T-helper 1 cell treated with Interleukin-12 subunit alpha and Interleukin-12 subunit beta and Interleukin-4 antibody, amounts not matched to agents 30 μg/mL and 1 μg/mL, for 36 hours (primary cell): ENCODE data around the gene TP53I11.

ENCODE experiments used
- H3K27ac Mint-ChIP-seq: one replicate; pipeline ENCODE4 v1.8.0; 2021; ENCODE audit warnings: mild to moderate bottlenecking, mixed read lengths
- H3K27me3 Mint-ChIP-seq: one replicate; pipeline ENCODE4 v1.8.0; 2021; ENCODE audit warnings: low read depth, mixed read lengths
- H3K36me3 Mint-ChIP-seq: one replicate; pipeline ENCODE4 v1.8.0; 2021; ENCODE audit warnings: low read depth, mixed read lengths
- H3K4me1 Mint-ChIP-seq: one replicate; pipeline ENCODE4 v1.8.0; 2021; ENCODE audit warnings: low read depth, mixed read lengths
- H3K4me3 Mint-ChIP-seq: one replicate; pipeline ENCODE4 v1.8.0; 2021; ENCODE audit warnings: mild to moderate bottlenecking, moderate library complexity, mixed read lengths
- H3K9me3 Mint-ChIP-seq: one replicate; pipeline ENCODE4 v1.8.0; 2021; ENCODE audit warnings: mixed read lengths

TP53I11 gene

GRCh38 chr11:44954051-44954906 is 3.6 kb upstream of the TP53I11 start:
- Mint-ChIP-seq H3K27ac (no peak overlapping the region), H3K9me3 (no peaks in the 10 kb centered on the region), H3K36me3 (no peaks in the 10 kb centered on the region), H3K27me3 (peaks cover 12% of the 10 kb centered on the region), H3K4me3 (no peak overlapping the region), H3K4me1 (peaks cover 2% of the 10 kb centered on the region)

GRCh38 chr11:44952500-44953260 is 2.0 kb upstream of the TP53I11 start:
- no peaks in the 10 kb centered on the region for H3K36me3 Mint-ChIP-seq
- peaks cover 2% of the 10 kb centered on the region for H3K4me1 Mint-ChIP-seq
- no peaks in the 10 kb centered on the region for H3K9me3 Mint-ChIP-seq
- peaks cover 24% of the 10 kb centered on the region for H3K27me3 Mint-ChIP-seq
- H3K27ac Mint-ChIP-seq: no peak overlapping the region
- no peak overlapping the region for H3K4me3 Mint-ChIP-seq

- Mint-ChIP-seq H3K27me3 (peaks cover 26% of the 10 kb centered on the region), H3K9me3 (no peaks in the 10 kb centered on the region), H3K27ac (no peak overlapping the region), H3K36me3 (no peaks in the 10 kb centered on the region), H3K4me1 (peaks cover 2% of the 10 kb centered on the region), H3K4me3 (no peak overlapping the region)
These were observed 1.4 kb upstream of the TP53I11 start for GRCh38 chr11:44952082-44952481.

GRCh38 chr11:44950031-44950624 is 555 bp downstream of the TP53I11 start:
- peak overlapping the region; percentile 44 for H3K4me3 Mint-ChIP-seq
- H3K27ac Mint-ChIP-seq: no peak overlapping the region
- H3K4me1 Mint-ChIP-seq: peaks cover 1% of the 10 kb centered on the region
- no peaks in the 10 kb centered on the region for H3K9me3 Mint-ChIP-seq
- peaks cover 26% of the 10 kb centered on the region for H3K27me3 Mint-ChIP-seq
- H3K36me3 Mint-ChIP-seq: no peaks in the 10 kb centered on the region

- no peaks in the 10 kb centered on the region for H3K9me3 Mint-ChIP-seq
- H3K4me3 Mint-ChIP-seq: peak overlapping the region; percentile 7
- peaks cover 26% of the 10 kb centered on the region for H3K27me3 Mint-ChIP-seq
- no peaks in the 10 kb centered on the region for H3K36me3 Mint-ChIP-seq
- no peaks in the 10 kb centered on the region for H3K4me1 Mint-ChIP-seq
- H3K27ac Mint-ChIP-seq: no peak overlapping the region
These were observed 1.3 kb downstream of the TP53I11 start for GRCh38 chr11:44949160-44950030.

GRCh38 chr11:44948155-44948554 is 2.5 kb downstream of the TP53I11 start:
- H3K4me3 Mint-ChIP-seq: no peak overlapping the region
- no peaks in the 10 kb centered on the region for H3K4me1 Mint-ChIP-seq
- no peaks in the 10 kb centered on the region for H3K36me3 Mint-ChIP-seq
- no peak overlapping the region for H3K27ac Mint-ChIP-seq
- no peaks in the 10 kb centered on the region for H3K9me3 Mint-ChIP-seq
- peaks cover 26% of the 10 kb centered on the region for H3K27me3 Mint-ChIP-seq

GRCh38 chr11:44947114-44947513 is 3.6 kb downstream of the TP53I11 start:
- H3K4me1 Mint-ChIP-seq: peaks cover under 1% of the 10 kb centered on the region
- H3K27me3 Mint-ChIP-seq: peaks cover 26% of the 10 kb centered on the region
- no peaks in the 10 kb centered on the region for H3K9me3 Mint-ChIP-seq
- H3K27ac Mint-ChIP-seq: no peak overlapping the region
- H3K4me3 Mint-ChIP-seq: no peak overlapping the region
- H3K36me3 Mint-ChIP-seq: no peaks in the 10 kb centered on the region

GRCh38 chr11:44946263-44946662 is 4.4 kb downstream of the TP53I11 start:
- no peak overlapping the region for H3K4me3 Mint-ChIP-seq
- H3K9me3 Mint-ChIP-seq: no peaks in the 10 kb centered on the region
- H3K27me3 Mint-ChIP-seq: peaks cover 20% of the 10 kb centered on the region
- peaks cover 3% of the 10 kb centered on the region for H3K4me1 Mint-ChIP-seq
- no peak overlapping the region for H3K27ac Mint-ChIP-seq
- no peaks in the 10 kb centered on the region for H3K36me3 Mint-ChIP-seq

- no peak overlapping the region for H3K4me3 Mint-ChIP-seq
- no peaks in the 10 kb centered on the region for H3K36me3 Mint-ChIP-seq
- peaks cover 21% of the 10 kb centered on the region for H3K27me3 Mint-ChIP-seq
- H3K27ac Mint-ChIP-seq: no peak overlapping the region
- H3K9me3 Mint-ChIP-seq: no peaks in the 10 kb centered on the region
- H3K4me1 Mint-ChIP-seq: peaks cover 3% of the 10 kb centered on the region
These were observed 5.0 kb downstream of the TP53I11 start for GRCh38 chr11:44945666-44946065.

GRCh38 chr11:44944853-44945235 is 5.8 kb downstream of the TP53I11 start:
- H3K27ac Mint-ChIP-seq: no peak overlapping the region
- no peaks in the 10 kb centered on the region for H3K9me3 Mint-ChIP-seq
- H3K27me3 Mint-ChIP-seq: peaks cover 22% of the 10 kb centered on the region
- H3K36me3 Mint-ChIP-seq: no peaks in the 10 kb centered on the region
- peaks cover 3% of the 10 kb centered on the region for H3K4me1 Mint-ChIP-seq
- no peak overlapping the region for H3K4me3 Mint-ChIP-seq

- Mint-ChIP-seq H3K9me3 (no peaks in the 10 kb centered on the region), H3K27me3 (peaks cover 22% of the 10 kb centered on the region), H3K4me1 (peaks cover 3% of the 10 kb centered on the region), H3K36me3 (no peaks in the 10 kb centered on the region), H3K4me3 (no peak overlapping the region), H3K27ac (no peak overlapping the region)
These were observed 6.4 kb downstream of the TP53I11 start for GRCh38 chr11:44944181-44944852.

GRCh38 chr11:44943696-44944095 is 7.0 kb downstream of the TP53I11 start:
- no peak overlapping the region for H3K4me3 Mint-ChIP-seq
- peaks cover 17% of the 10 kb centered on the region for H3K27me3 Mint-ChIP-seq
- H3K4me1 Mint-ChIP-seq: peaks cover 3% of the 10 kb centered on the region
- no peak overlapping the region for H3K27ac Mint-ChIP-seq
- H3K9me3 Mint-ChIP-seq: no peaks in the 10 kb centered on the region
- H3K36me3 Mint-ChIP-seq: no peaks in the 10 kb centered on the region

- Mint-ChIP-seq H3K4me1 (peaks cover 3% of the 10 kb centered on the region), H3K27me3 (peaks cover 11% of the 10 kb centered on the region), H3K9me3 (no peaks in the 10 kb centered on the region), H3K4me3 (no peak overlapping the region), H3K36me3 (no peaks in the 10 kb centered on the region), H3K27ac (no peak overlapping the region)
These were observed 7.6 kb downstream of the TP53I11 start for GRCh38 chr11:44943118-44943517.
